GM23248 (cell line): ENCODE measurements around the gene KATNB1.

Experiments used
- EZH2 ChIP-seq: fragments of 200-600 bp; sonication (generic); IDR thresholded peaks from 2 replicates; pipeline ENCODE4 v1.6.1; 2018; ENCODE audit warnings: antibody characterized with exemption, mild to moderate bottlenecking; ENCODE audit not compliant: insufficient read depth, poor library complexity, severe bottlenecking
- EZH2phosphoT487 ChIP-seq: fragments of 200-600 bp; sonication (generic); IDR thresholded peaks from 2 replicates; pipeline ENCODE4 v1.6.1; 2018; ENCODE audit warnings: antibody characterized with exemption, moderate library complexity, mild to moderate bottlenecking, low read depth; ENCODE audit not compliant: insufficient read depth

DNA sequence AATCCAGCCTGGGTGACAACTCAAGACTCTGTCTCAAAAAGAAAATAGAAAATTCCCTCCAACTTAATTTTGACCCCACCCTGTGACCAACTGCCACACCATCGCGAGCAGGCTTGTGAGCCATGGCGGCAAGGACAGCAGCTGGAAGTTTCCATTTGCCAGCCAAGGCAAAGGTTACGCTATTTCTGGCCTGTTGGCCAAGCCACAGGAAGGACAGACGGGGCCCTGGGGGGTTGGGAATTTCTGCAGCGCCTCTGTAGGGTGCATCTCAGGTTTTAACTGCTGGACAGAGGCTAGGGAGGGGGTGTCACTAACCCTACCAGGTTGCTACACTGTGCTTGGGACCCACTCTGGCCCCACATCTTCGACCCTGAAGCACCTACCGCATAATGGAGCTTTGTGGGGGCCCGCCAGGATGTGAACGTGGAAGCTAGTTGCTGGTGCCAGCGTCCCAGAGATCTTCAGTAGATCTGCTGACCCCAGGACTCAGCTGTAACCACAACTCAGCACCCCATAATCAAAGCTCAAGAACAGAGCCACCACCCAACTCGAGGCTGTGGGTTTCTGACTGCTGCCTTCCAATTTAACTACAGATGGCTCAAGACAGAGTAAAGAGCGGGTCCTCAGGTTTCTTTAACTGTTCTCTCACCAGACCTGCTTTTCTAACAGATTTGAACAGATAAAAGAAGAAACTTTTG lies 55.8 kb downstream of the KATNB1 start:
- TF ChIP-seq EZH2 (no peak), EZH2phosphoT487 (no peak)
